HepG2 (cell line): ENCODE results near the gene ABHD2. TPM values are rescaled to one million over a fixed set of nuclear protein-coding genes. Genes with fewer than 3 reads are reported as not detected.

ENCODE experiments used
- ATF1 ChIP-seq: IDR thresholded peaks from 2 replicates; pipeline ENCODE4 v1.6.1; 2016; ENCODE audit warnings: mild to moderate bottlenecking, control low read depth
- BRF2 ChIP-seq: sonication (generic); formaldehyde crosslinking; IDR thresholded peaks from 2 replicates; pipeline ENCODE4 v1.8.1; 2022; ENCODE audit warnings: mild to moderate bottlenecking, missing genetic modification reagents
- HDAC6 ChIP-seq: fragments of 200-600 bp; sonication (generic); IDR thresholded peaks from 2 replicates; pipeline ENCODE4 v1.7.0; 2017; ENCODE audit warnings: mild to moderate bottlenecking, antibody characterized with exemption, low read length, low read depth
- IKZF4 ChIP-seq: sonication (generic); formaldehyde crosslinking; IDR thresholded peaks from 2 replicates; pipeline ENCODE4 v1.5.1; 2020; ENCODE audit warnings: borderline replicate concordance, mild to moderate bottlenecking, low read depth, missing genetic modification reagents; ENCODE audit errors: not compliant biosample characterization
- LCORL ChIP-seq, 2 experiments: fragments of 450-650 bp in 1 of 2; sonication (generic) in 1 of 2; formaldehyde crosslinking in 1 of 2; IDR thresholded peaks; 2 replicates each; pipeline versions ENCODE4 v1.5.0 to v1.6.1; 2017 to 2020; ENCODE audit warnings: antibody characterized with exemption in 1 of 2, missing genetic modification reagents in 1 of 2
- MIXL1 ChIP-seq: IDR thresholded peaks from 2 replicates; pipeline ENCODE4 v1.6.1; 2016
- NFIB ChIP-seq: sonication (generic); formaldehyde crosslinking; IDR thresholded peaks from 2 replicates; pipeline ENCODE4 v1.9.0; 2021; ENCODE audit warnings: missing genetic modification reagents, mild to moderate bottlenecking, borderline replicate concordance
- NFIC ChIP-seq: IDR thresholded peaks from 2 replicates; pipeline ENCODE4 v1.6.1; 2012; ENCODE audit warnings: mild to moderate bottlenecking, low read length, inconsistent platforms
- PLSCR1 ChIP-seq: sonication (generic); formaldehyde crosslinking; IDR thresholded peaks from 2 replicates; pipeline ENCODE4 v1.5.0; 2020; ENCODE audit warnings: missing genetic modification reagents, mild to moderate bottlenecking, borderline replicate concordance
- PRPF4 ChIP-seq: fragments of 200-400 bp; formaldehyde crosslinking; IDR thresholded peaks from 2 replicates; pipeline ENCODE4 v1.6.1; 2016; ENCODE audit warnings: low read length, low read depth; ENCODE audit not compliant: poor library complexity, severe bottlenecking
- REL ChIP-seq: sonication (generic); formaldehyde crosslinking; conservative IDR thresholded peaks from 2 replicates; pipeline ENCODE4 v1.8.0; 2022; ENCODE audit warnings: mild to moderate bottlenecking, missing genetic modification reagents, moderate library complexity
- SOX6 ChIP-seq, 2 experiments: fragments of 450-650 bp in 1 of 2; sonication (generic) in 1 of 2; formaldehyde crosslinking in 1 of 2; IDR thresholded peaks; 2 replicates each; pipeline versions ENCODE4 v1.4.0 to v1.6.1; 2017 to 2020; ENCODE audit warnings: antibody characterized with exemption in 1 of 2, mild to moderate bottlenecking in 1 of 2, missing genetic modification reagents in 1 of 2
- SP5 ChIP-seq: IDR thresholded peaks from 2 replicates; pipeline ENCODE4 v1.6.1; 2016; ENCODE audit warnings: low read depth, borderline replicate concordance
- STAG1 ChIP-seq: sonication (generic); formaldehyde crosslinking; IDR thresholded peaks from 2 replicates; pipeline ENCODE4 v1.4.0; 2020; ENCODE audit warnings: missing genetic modification reagents
- ZFP1 ChIP-seq: IDR thresholded peaks from 2 replicates; pipeline ENCODE4 v1.6.1; 2016
- ZIK1 ChIP-seq: sonication (generic); formaldehyde crosslinking; IDR thresholded peaks from 2 replicates; pipeline ENCODE4 v1.5.0; 2020; ENCODE audit warnings: mild to moderate bottlenecking, low read depth, missing genetic modification reagents, borderline replicate concordance
- ZNF101 ChIP-seq: sonication (generic); formaldehyde crosslinking; IDR thresholded peaks from 2 replicates; pipeline ENCODE4 v1.4.0; 2020; ENCODE audit warnings: mild to moderate bottlenecking, low read depth, missing genetic modification reagents, borderline replicate concordance
- ZNF143 ChIP-seq: sonication (generic); formaldehyde crosslinking; IDR thresholded peaks from 2 replicates; pipeline ENCODE4 v1.4.0; 2020; ENCODE audit warnings: missing genetic modification reagents
- ZNF232 ChIP-seq: sonication (generic); formaldehyde crosslinking; IDR thresholded peaks from 2 replicates; pipeline ENCODE4 v1.4.0; 2020; ENCODE audit warnings: missing genetic modification reagents, borderline replicate concordance
- ZNF354B ChIP-seq: sonication (generic); formaldehyde crosslinking; IDR thresholded peaks from 2 replicates; pipeline ENCODE4 v1.8.0; 2022; ENCODE audit warnings: mild to moderate bottlenecking, missing genetic modification reagents
- ZNF362 ChIP-seq: sonication (generic); formaldehyde crosslinking; IDR thresholded peaks from 2 replicates; pipeline ENCODE4 v1.4.0; 2020; ENCODE audit warnings: missing genetic modification reagents, mild to moderate bottlenecking, borderline replicate concordance
- ZNF382 ChIP-seq: sonication (generic); formaldehyde crosslinking; IDR thresholded peaks from 2 replicates; pipeline ENCODE4 v1.5.0; 2020; ENCODE audit warnings: missing genetic modification reagents, mild to moderate bottlenecking, borderline replicate concordance
- ZNF484 ChIP-seq: sonication (generic); formaldehyde crosslinking; IDR thresholded peaks from 2 replicates; pipeline ENCODE4 v1.5.1; 2020; ENCODE audit warnings: mild to moderate bottlenecking, low read depth, missing genetic modification reagents, borderline replicate concordance
- ZNF557 ChIP-seq: sonication (generic); formaldehyde crosslinking; IDR thresholded peaks from 2 replicates; pipeline ENCODE4 v1.4.0; 2020; ENCODE audit warnings: missing genetic modification reagents
- ZNF558 ChIP-seq: sonication (generic); formaldehyde crosslinking; IDR thresholded peaks from 2 replicates; pipeline ENCODE4 v1.9.0; 2022; ENCODE audit warnings: mild to moderate bottlenecking, missing genetic modification reagents, borderline replicate concordance
- ZNF589 ChIP-seq: sonication (generic); formaldehyde crosslinking; conservative IDR thresholded peaks from 2 replicates; pipeline ENCODE4 v1.8.0; 2022; ENCODE audit warnings: mild to moderate bottlenecking, moderate library complexity, missing genetic modification reagents
- ZNF703 ChIP-seq: sonication (generic); formaldehyde crosslinking; IDR thresholded peaks from 2 replicates; pipeline ENCODE4 v1.5.1; 2020; ENCODE audit warnings: missing genetic modification reagents, mild to moderate bottlenecking, moderate library complexity, borderline replicate concordance
- polyA plus RNA-seq, 8 experiments: library from polyadenylated mRNA; depleted of rRNA in 3 of 8; stranded (reverse) in 7 of 8; unstranded in 1 of 8; fragments of >200 nt; fragmentation: Illumina TruSeq in 4 of 8; extraction: Trizol in 4 of 8; gene quantifications; 2 replicates each; pipeline versions ENCODE4 v1.2.1 to v1.2.3, GENCODE V29; 2011 to 2016; ENCODE audit warnings: low read depth in 4 of 8, missing spikeins in 1 of 8, mixed read lengths in 1 of 8; ENCODE audit not compliant: insufficient read depth in 1 of 8
- total RNA-seq, 5 experiments: library from RNA; depleted of rRNA; stranded (reverse); fragments of >200 nt; fragmentation: Illumina TruSeq; extraction: Trizol; gene quantifications; 2 replicates each; pipeline ENCODE4 v1.2.3, GENCODE V29; 2016; ENCODE audit warnings: low read depth in 1 of 5

ABHD2 gene
- total and polyA plus RNA-seq, 2 of the 13 experiments (the other 11 are each of a cell fraction or from before 2014, with no cell fraction given): 14.8 to 22.4 TPM

- TF ChIP-seq ZNF382: no peak
- no peak for TF ChIP-seq ZNF557 (CRISPR knock-in tag)
- no peak for TF ChIP-seq ZNF484
- no peak for TF ChIP-seq SP5 (CRISPR knock-in tag)
- TF ChIP-seq ZNF362 (CRISPR knock-in tag): no peak
- TF ChIP-seq MIXL1 (CRISPR knock-in tag): 0 out of 2 replicates have a peak, but pooled peaks have one; percentile 26
- TF ChIP-seq SOX6 (IDR thresholded peaks at IDR 0.05): no peak
- peak; percentile 31; the same call in 1 of the 2 replicates for TF ChIP-seq SOX6 (CRISPR knock-in tag; IDR thresholded peaks at IDR 0.05)
- TF ChIP-seq ZIK1 (CRISPR knock-in tag): no peak
- no peak for TF ChIP-seq PLSCR1 (CRISPR knock-in tag)
- TF ChIP-seq ZNF101 (CRISPR knock-in tag): no peak
- no peak for TF ChIP-seq REL (CRISPR knock-in tag)
- no peak for TF ChIP-seq LCORL (IDR thresholded peaks at IDR 0.05)
- no peak for TF ChIP-seq LCORL (CRISPR knock-in tag; IDR thresholded peaks at IDR 0.05)
- peak; percentile 83 for TF ChIP-seq PRPF4
- TF ChIP-seq ZNF703 (CRISPR knock-in tag): 0 out of 2 replicates have a peak, but pooled peaks have one; percentile 10
- TF ChIP-seq NFIC: peak; percentile 71; the same call in 1 of the 2 replicates
- no peak for TF ChIP-seq ZNF589 (CRISPR knock-in tag)
- no peak for TF ChIP-seq STAG1 (CRISPR knock-in tag)
- no peak for TF ChIP-seq ZNF143 (CRISPR knock-in tag)
- TF ChIP-seq ZFP1 (CRISPR knock-in tag): no peak
- no peak for TF ChIP-seq IKZF4 (CRISPR knock-in tag)
- no peak for TF ChIP-seq ZNF558 (CRISPR knock-in tag)
- no peak for TF ChIP-seq NFIB
- no peak for TF ChIP-seq ZNF354B (CRISPR knock-in tag)
- TF ChIP-seq HDAC6: no peak
- TF ChIP-seq BRF2: no peak
- no peak for TF ChIP-seq ATF1
- no peak for TF ChIP-seq ZNF232
Observed at GRCh38 chr15:89119489-89120478, 31.5 kb downstream of the ABHD2 start (continued).
